ENCODE data around the gene RPS19.

- TF ChIP-seq CTCF (IDR thresholded peaks at IDR 0.05) (no peak), POLR2AphosphoS5 (IDR thresholded peaks at IDR 0.05) (no peak), POLR2A (IDR thresholded peaks at IDR 0.05) (no peak)
Measured at GRCh38 chr19:41889896-41890295, 29.8 kb downstream of the RPS19 start.

All from prostate gland (tissue), 2 donors.